Stimulated activated CD4-positive, alpha-beta T cell treated with anti-CD3 and anti-CD28 coated beads, Interleukin-12 subunit alpha, Interleukin-12 subunit beta, amount 100 ng/mL, for 48 hours (primary cell): ENCODE results near the gene TEAD1.
"Not testable (repeated sequence)": the region's sequence is repeated elsewhere in the genome, so short reads cannot be mapped to it uniquely, and the experiment has no call there.

Experiments used
- DNase-seq, 3 donors: peaks; one replicate each; pipeline ENCODE4 v3.0.0-alpha.2; 2020; ENCODE audit warnings: low read depth in 2 of 3, low spot score in 1 of 3

TEAD1 gene

DNA sequence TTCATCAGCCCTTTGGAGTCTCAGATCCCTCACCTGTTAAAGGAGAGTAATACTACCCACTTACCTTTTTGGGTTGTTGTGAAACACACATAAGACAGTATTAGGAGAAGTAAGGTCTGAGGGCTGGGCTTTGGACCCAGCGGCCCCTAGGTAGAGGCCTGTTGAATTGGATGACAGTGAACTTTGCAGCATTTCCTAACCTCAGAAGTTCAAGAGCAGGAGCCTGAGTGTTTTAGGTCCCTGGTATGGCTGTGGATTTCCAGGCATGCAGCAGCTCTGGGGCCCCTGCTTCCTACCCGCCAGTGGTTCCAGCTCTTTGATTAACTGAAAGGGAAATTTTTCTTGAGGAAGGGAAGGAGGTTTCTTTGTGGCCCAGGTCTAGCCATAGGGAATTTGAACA, 58.9 kb downstream of the TEAD1 start:
- DNase-seq: no peak

DNA sequence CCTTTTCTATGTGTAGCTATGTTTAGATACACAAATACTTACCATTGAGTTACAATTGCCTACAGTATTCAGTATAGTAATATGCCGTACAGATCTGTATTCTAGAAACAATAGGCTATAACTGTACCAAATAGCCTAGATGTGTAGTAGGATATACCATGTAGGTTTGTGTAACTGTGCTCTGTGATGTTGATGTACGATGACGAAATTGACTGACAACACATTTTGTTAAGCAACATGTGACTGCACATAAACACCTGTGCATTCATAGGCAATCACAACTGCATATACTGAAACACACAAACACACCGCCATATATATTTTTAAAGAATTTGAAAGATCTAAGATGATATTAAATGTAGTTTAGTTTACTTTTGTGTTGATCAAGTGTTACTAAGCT, 60.4 kb downstream of the TEAD1 start:
- DNase-seq: no peak

DNA sequence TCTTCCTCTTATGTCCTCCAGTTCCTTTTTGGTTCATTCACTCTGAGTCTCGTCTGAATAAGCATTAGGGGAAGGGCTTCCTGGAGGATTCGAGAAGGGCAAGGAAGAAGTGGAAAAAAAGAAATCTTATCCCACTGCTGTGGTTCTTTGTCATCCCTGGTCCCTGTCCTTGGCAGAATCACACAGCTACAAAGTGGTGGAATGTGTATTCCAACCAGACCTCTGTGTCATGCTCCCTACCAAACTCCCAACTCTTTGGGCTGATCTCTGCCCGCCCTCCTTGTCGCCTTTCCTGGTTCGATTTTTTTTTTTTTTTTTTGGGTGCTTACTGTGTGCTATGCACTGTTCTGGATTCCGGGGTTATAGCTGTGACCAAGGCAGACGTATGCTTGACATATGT, 61.0 kb downstream of the TEAD1 start:
- no peak for DNase-seq

DNA sequence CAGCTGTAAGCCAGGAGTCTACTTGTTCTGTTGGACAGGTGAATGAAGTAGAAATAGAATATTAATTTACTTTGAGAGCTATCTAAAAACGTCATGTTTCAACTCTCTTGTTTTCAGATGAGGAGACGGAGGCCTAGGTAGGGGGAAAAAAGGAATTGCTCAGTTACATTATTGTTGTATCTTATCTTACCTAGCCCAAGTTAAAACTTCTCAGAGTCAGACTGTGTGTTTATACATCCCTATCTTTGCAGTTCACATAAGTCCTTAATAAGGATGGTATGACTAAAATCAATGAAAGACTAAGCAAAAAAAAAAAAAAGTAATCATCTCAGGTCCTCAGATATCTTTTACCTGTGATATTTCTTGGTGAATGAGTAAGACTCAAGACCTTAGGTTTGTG, 62.8 kb downstream of the TEAD1 start:
- no peak for DNase-seq

DNA sequence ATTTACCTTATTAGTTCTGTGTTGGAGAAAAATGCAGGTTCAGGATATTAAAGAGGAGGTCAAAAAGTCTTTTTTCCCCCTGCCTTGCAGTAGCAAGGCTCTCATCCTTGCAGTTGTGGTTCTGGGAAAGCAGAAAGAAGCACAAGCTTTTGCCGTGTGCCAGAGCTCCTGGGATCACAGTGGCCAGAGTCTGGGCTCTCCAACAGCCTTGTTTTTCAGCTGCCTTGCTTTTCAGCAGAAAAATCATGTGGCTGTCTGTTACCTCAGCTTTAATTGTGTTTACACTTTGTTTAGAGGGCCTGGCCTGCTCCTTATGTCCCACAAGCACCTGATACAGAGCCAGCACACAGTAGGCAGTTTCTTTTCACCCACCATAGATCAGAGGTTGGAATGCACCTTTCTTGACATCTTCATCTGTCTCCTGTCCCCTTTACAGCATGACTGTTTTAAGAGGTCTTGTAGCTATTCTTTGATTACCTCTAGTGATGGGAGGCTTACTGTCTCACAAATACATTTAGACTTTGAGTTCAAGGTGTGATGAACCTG, 67.5 kb downstream of the TEAD1 start:
- DNase-seq: no peak

- no peak for DNase-seq
Observed at GRCh38 chr11:12743834-12744449, 69.7 kb downstream of the TEAD1 start.

DNA sequence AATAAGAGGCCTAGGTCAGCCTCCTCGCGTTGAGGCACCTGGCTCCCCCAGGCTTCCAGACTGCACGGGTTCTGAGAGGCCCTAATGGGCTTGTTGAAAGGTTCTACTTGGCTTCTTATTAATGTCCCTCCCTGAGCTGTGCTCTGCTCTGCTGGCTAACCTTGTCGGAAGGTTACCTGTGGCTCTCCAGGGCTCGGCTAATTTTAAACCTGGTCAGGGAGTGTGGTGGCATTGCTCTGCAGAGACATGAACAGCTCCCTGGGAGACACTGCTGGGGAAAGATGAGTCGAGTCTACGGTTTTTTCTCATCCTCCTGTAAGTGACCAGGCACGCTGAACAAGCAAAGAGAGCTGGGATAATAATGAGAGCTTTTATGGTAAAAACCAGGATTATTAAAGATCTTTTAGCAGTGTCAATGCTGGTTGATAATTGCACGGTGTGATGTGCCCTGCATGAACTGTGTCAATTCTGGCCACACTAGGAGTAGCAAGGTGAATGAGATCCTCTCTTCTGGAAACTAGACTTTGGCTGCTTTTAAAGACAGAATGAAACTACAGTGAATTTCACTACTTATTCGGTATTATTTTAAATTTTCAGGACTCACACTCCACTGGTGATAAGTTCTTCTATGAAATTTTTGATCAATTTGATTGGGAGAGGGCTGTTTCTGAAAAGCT, 70.7 kb downstream of the TEAD1 start:
- DNase-seq: no peak

DNA sequence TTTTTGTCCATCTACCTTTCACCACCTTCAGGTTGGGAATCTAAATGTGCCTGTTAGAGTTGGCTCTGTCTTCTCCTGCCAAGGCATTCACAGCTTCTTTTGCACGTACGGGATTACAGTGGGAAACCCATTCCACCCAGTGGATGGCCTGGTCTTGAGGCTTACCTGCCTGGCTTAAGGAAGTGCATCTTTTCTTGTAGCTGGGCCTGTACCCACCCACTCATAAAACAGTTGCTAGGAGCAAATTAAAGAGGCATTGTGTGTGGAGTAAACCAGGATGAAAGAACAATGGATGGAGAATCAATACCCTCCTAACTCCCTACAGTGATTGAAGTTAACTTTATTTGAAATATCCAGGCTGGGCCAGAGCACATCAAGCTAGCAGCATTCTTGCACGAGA, 71.6 kb downstream of the TEAD1 start:
- DNase-seq: no peak

DNA sequence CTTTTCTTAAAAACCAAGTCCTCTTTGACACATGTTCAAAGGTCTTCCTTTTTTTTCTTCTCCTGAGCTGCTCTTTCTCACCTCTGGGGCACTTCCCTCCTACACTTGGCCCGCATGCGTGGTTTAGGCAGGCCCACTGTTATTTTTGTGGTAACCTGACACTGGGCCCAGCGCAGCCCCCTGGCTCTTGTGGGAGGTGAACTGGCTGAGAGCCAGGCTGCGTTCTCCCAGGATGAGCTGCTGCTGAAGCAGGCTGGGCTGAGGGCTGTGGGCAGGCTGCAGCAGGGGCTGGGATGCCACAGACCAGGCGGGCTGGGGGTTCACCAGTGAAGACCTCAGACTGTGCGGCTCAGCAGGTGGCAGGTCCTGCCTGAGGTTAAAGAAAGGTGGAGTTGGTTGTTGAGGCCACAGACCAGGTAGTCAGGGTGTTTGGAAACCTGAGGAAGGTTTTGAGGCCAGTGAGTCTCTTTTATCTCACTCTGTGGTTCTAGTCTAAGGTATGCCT, 72.4 kb downstream of the TEAD1 start:
- no peak for DNase-seq

- DNase-seq: no peak
Observed at GRCh38 chr11:12748561-12748960, 74.3 kb downstream of the TEAD1 start.

DNA sequence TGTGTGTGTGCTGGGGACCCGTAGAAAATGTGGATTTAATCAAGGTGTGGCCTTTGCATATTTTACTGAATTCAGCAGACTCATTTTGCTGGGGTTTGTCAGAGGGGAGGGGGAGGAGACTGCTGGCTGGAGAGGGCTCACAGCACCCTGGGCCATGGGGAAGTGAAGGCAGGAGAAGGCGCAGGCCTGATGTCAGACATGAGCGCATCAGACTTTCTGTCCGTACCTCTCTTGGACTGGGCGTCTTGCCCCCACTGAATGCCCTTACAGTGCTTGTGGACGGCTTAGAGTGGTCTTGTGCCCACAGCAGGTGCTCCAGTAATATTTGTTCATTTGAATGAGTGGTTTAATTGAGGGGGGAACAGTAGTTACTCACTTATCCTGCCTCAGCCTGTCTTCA, 75.2 kb downstream of the TEAD1 start:
- DNase-seq: no peak

DNA sequence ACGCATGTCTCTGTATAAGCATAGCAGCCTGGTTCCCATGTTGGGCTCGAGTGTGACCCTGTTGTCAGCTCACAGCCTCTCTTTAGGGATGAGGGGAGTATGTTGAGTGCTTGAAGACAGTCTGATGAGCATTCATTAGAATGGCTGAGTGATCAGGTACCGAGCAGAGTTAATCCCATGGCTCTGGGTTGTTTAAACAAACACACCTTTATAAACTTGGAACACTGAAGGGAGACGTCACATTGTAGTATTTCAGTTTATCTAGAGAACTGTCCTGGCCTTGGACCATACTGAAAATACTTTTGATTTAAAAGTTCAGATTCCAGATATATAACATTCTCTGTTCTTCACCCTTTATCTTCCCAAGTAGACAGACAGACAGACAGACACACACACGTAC, 76.0 kb downstream of the TEAD1 start:
- no peak for DNase-seq

DNA sequence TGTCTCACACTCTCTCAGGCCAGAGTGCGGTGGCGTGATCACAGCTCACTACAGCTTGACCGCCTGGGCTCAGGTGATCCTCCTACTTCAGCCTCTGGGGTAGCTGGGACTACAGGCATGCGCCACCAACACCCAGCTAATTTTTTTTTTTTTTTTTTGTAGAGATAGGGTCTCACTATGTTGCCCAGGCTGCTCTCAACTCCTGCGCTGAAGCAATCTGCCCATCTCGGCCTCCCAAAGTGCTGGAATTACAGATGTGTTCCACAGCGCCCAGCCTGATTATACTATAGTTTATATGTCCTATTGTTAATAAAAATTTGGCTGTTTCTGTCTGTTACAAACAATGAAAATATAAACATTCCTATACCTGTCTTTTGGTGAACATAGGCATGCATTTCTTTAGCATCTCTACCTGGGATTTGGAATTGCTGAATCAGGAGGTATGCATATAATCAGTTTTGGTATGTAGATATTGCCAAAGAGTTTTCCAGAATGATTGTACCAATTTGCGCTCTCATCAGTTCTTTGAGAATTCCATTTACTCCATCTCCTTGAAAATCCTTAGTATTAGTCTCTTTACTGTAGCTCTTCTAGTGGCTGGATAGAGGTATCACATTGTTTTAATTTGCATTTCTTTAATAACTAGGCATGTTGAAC, 78.8 kb downstream of the TEAD1 start:
- no peak for DNase-seq

DNA sequence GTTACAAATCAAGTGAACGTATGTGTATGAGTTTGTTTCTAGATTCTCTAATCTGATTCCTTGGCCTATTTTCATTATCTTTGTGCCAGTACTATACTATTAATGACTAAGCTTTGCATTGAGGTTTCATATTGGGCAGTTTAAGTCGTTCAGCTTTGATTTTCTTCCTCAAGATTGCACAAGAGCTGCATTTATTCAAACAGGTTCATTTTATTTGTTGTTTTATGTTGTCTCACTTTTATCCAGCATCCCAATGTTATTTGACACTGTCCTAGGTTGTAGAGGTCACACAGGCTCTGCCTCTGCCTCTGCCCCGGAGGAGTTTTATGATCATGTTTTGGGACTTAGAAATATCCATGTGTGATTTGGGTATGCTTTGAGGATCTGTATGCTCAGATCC, 79.8 kb downstream of the TEAD1 start:
- no peak for DNase-seq

DNA sequence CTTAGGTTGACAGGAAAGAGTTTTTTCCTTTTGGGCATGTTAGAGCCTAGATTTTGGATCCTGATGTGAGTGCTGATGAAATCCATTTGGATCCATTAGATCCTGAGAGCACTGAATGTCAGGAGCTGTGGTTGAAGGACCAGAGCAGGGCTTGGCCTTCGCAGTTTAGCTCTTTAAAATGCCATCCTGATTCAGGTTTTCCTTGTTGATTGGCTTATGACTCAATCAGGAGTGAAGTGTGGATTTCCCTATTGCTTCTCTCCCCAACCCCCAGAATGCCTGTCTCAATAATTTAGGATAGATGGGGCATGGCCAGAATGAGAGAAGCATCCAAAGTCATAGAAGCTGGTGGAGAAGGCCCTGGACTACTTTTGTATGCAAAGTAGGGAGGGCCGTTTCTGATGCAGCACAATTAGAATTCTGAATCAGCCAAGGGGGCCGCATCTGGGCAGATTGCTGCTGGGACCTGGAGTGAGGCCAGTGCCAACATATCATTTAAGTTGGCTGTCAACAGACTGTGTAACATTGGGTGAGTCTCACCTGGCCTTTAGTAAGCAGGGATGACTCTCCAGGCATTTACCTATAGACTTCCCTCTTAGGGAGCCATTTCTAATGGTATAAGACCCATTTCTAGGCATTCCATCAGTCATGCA, 80.5 kb downstream of the TEAD1 start:
- no peak for DNase-seq

DNA sequence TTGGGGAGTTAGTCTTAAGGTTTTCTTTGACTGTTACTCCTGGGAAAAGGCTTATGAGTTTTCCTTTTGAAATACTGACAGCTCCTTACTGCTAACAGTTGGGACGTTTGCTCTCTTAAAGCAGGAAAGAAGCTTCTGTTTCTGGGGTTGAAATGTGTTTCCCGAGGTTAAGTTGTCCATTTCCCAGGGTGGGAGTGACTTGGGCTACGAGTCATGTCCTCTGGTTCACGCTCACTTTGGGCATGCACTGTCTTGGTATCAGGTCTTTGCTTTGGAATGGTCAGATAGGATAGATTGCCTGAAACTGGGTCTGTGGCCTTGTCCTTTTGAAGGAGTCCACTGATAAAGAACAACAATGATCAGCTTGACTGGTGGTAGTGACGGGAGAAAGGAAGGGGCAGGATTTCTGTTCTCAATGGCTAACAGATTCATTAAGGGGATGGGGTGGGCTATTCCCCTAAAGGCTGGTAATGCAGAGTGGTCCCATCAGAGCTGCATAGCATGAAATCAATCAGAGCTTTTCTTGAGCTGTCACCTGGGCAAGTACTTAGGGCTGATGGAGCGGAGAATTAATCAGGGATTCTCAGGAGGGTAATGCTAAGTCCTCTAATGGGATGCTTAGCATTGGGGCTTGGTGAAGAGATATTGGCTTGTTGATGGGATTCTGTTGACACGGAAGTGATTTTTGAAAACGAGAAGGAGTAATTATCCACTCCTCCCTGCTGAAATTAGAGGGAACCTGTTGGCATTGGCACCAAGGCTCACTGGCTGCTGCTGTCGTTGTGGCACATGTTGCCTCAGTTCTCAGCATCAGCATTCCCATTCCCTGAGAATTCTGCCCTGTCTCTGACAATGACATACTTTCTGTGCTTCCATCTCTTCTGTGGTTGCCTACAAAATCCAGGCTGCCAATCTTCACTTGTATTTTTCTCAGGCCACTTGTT, 81.6 kb downstream of the TEAD1 start:
- DNase-seq: no peak

DNA sequence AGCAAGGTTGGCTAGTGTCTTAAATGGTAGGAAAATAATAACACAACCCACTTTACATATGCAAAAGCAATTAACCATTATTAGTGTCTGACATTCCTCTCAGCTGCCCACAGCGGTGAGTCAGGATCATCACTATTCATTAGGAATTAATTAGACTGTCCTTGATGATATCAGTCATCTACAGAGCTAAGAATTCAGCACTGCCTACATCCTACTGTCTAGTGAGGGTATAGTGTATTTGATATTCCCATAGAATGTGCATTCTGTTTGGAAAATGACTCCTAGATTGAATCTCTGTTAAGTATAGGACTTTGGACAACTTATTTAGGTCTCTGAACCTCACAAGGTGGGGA, 82.2 kb downstream of the TEAD1 start:
- no peak for DNase-seq

DNA sequence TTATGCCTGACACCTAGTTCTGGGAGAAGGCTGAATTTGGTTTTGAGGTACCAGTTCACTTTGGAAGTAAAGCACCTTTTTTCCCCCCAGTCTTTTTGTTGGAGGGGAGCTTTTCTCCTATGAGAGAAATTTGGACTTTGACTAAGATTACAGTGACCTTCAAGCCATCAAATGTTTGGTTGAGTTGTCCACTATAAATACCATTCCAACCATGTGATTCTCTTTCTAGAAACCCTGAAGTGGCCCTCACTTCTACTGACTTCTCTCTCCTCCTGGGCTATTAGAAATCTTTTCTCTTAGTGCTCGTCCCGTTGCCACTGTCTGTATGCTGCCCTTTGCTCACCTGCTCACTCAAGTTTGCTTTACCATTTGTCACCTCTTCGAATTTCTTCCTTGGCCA, 82.6 kb downstream of the TEAD1 start:
- DNase-seq: no peak

DNA sequence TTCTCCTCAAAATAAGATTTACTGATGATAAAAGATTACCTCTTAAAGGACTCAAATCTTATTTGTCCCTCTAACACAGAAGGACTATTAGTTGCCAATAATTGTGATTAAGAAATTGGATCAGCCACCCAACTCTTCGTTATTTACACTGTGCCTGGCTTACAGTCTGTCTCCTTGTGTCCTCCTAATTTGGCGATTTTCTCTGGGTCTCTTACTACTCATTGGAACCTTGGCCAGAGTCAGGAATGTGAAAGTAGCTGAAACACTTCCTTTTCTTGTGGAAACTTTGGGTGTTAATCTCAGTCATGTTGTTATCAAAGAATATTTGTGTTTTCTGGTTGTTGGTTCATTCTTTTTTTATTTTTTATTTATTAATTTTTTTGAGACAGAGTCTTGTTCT, 83.2 kb downstream of the TEAD1 start:
- no peak for DNase-seq

DNA sequence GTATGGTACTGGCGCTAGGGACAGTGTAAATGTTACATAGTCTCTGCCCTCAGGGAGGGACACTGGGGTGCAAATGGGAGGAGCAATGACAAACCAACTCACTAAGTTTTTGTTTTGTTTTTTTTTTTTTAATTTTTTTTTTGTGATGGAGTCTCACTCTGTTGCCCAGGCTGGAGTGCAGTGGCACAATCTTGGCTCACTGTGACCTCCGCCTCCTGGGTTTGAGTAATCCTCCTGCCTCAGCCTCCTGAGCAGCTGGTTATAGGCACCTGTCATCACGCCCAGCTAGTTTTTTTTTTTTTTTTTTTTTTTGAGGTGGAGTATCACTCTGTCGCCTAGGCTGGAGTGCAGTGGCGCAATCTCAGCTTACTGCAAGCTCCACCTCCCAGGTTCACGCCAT, 83.9 kb downstream of the TEAD1 start:
- DNase-seq: not testable (repeated sequence)

DNA sequence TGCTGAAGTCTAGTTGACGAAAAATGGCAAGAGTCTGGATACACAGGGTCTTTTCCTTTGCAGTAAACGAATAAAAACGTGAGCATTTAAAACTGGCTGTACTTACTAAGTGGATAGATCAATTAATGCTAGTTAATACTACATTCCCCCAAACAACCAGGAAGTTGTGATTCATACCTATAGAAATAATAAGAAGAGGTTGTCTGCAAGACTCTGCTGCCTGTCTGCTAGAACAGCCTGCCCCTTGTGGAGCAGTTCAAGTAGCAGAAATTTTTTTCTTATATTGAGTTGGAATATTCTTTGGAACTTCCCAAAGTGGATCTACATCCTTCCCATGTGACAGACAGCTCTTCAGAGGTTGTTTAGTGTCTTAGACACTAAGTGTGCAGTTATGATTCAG, 86.8 kb downstream of the TEAD1 start:
- DNase-seq: no peak
